Mesodermal cell (in vitro differentiated cells): Measurements from ENCODE around the gene CXCL1.

ENCODE experiments used
- H3K27ac ChIP-seq: 2 replicates; pipeline ENCODE4 v1.7.0; 2013; ENCODE audit warnings: mild to moderate bottlenecking, low read depth, low read length, moderate library complexity; ENCODE audit not compliant: severe bottlenecking
- H3K36me3 ChIP-seq: 2 replicates; pipeline ENCODE4 v1.7.1; 2013; ENCODE audit warnings: mild to moderate bottlenecking, low read length, moderate library complexity; ENCODE audit not compliant: control insufficient read depth, insufficient read depth
- H3K4me1 ChIP-seq: one replicate; pipeline ENCODE4 v1.7.1; 2013; ENCODE audit warnings: mild to moderate bottlenecking, low read length; ENCODE audit not compliant: insufficient read depth, control insufficient read depth, poor library complexity, severe bottlenecking
- H3K4me3 ChIP-seq: 2 replicates; pipeline ENCODE4 v1.7.0; 2013; ENCODE audit warnings: low read length, control low read depth, mild to moderate bottlenecking; ENCODE audit not compliant: insufficient read depth, poor library complexity, severe bottlenecking; ENCODE audit errors: extremely low read depth
- H3K9me3 ChIP-seq: 2 replicates; pipeline ENCODE4 v1.7.1; 2013; ENCODE audit warnings: mild to moderate bottlenecking, low read length, moderate library complexity; ENCODE audit not compliant: control insufficient read depth
- WGBS, 2 experiments: methylation state at CpG; one replicate each; pipeline ENCODE4 v1.1.5; 2013; ENCODE audit warnings: missing lambda C conversion rate in 2 of 2; ENCODE audit not compliant: insufficient coverage in 2 of 2; 5-methylcytosine and 5-hydroxymethylcytosine counted together

Gene CXCL1

GRCh38 chr4:73853246-73853704, 15.9 kb upstream of the CXCL1 start, which contains the start of gene PF4V1:
TSS of gene PF4V1 (plus strand) at chr4:73853296. CDS start at chr4:73853363, 67 bp downstream.
- Histone ChIP-seq H3K36me3 (no peaks in the 10 kb centered on the region), H3K27ac (no peak within 1 kb of the TSS), H3K4me3 (no peak within 1 kb of the TSS), H3K9me3 (no peaks in the 10 kb centered on the region), H3K4me1 (no peaks in the 10 kb centered on the region)
- WGBS, 2 experiments = 90 to 95% methylated on average over 19 to 21 of the region's 22 CpGs

DNA sequence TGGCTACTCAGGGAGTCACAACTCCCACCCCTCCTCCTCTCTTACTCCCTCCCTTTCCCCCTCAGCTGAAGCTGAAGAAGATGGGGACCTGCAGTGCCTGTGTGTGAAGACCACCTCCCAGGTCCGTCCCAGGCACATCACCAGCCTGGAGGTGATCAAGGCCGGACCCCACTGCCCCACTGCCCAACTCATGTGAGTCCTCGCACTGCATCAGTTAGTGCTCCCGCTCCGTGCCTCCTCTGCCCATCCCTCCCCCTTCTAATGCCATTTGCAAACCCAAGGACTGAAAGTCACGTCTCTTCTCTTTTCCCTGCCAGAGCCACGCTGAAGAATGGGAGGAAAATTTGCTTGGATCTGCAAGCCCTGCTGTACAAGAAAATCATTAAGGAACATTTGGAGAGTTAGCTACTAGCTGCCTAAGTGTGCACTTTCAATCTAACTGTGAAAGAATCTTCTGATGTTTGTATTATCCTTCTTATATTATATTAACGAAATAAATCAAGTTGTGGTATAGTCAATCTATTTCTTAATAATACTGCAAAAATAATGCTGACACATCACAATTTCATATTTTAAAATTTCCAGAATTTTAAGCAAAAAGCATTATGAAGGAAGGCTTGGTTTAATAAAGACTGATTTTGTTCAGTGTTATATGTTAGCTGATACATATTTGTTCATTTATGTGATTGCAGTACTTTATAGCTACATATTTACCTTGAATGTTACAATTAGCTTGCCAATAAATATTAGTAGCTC, 15.3 kb upstream of the CXCL1 start:
- 80 to 100% methylated on average over 2 to 3 of the region's 8 CpGs for WGBS, 2 experiments
- Histone ChIP-seq H3K9me3 (no peaks in the 10 kb centered on the region), H3K27ac (no peak overlapping the region), H3K4me1 (no peaks in the 10 kb centered on the region), H3K4me3 (no peak overlapping the region), H3K36me3 (no peaks in the 10 kb centered on the region)

GRCh38 chr4:73855406-73855805, 13.8 kb upstream of the CXCL1 start:
- 80% methylated on average over 1 of the region's 4 CpGs; no CpG with 5 or more reads in 1 of the 2 experiments for WGBS, 2 experiments
- H3K36me3 ChIP-seq = no peaks in the 10 kb centered on the region
- H3K9me3 ChIP-seq = no peaks in the 10 kb centered on the region
- no peak overlapping the region for H3K4me3 ChIP-seq
- H3K4me1 ChIP-seq = peaks cover 8% of the 10 kb centered on the region
- no peak overlapping the region for H3K27ac ChIP-seq

DNA sequence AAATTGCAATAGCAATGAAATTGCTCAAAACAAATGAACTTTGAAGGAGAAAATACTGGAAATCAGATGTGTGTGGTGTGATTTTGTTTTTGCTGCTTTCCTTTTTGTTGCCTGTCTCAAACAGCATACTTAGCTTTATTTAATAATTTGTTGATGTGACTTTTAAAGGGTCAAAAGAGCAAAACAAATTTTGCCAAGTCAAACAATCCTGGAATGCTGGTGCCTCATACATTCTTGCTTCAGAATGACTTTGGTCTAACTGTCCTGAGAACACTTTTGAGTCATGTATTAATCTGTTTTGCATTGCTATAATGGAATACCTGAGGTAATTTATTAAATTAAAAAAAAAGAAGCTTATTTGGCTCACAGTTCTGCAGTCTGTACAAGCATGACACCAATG, 12.7 kb upstream of the CXCL1 start:
- Histone ChIP-seq H3K27ac (no peak overlapping the region), H3K36me3 (no peaks in the 10 kb centered on the region)

GRCh38 chr4:73859614-73860088, 9.5 kb upstream of the CXCL1 start:
- Histone ChIP-seq H3K9me3 (no peaks in the 10 kb centered on the region), H3K4me3 (no peak overlapping the region), H3K36me3 (no peaks in the 10 kb centered on the region), H3K4me1 (peaks cover 9% of the 10 kb centered on the region), H3K27ac (peak overlapping the region; percentile 42)

More for the DNA sequence above, 12.7 kb upstream of the CXCL1 start:
- H3K4me3 ChIP-seq = no peak overlapping the region
- no peaks in the 10 kb centered on the region for H3K9me3 ChIP-seq
- peaks cover 9% of the 10 kb centered on the region for H3K4me1 ChIP-seq

GRCh38 chr4:73860181-73860580, 9.0 kb upstream of the CXCL1 start:
- WGBS, 2 experiments = no CpG with 5 or more reads among the region's 4 CpGs
- H3K9me3 ChIP-seq = no peaks in the 10 kb centered on the region
- no peak overlapping the region for H3K27ac ChIP-seq
- H3K4me1 ChIP-seq = peaks cover 9% of the 10 kb centered on the region
- no peak overlapping the region for H3K4me3 ChIP-seq
- no peaks in the 10 kb centered on the region for H3K36me3 ChIP-seq

- H3K4me3 ChIP-seq = no peak overlapping the region
- H3K9me3 ChIP-seq = no peaks in the 10 kb centered on the region
- H3K36me3 ChIP-seq = no peaks in the 10 kb centered on the region
- peaks cover 9% of the 10 kb centered on the region for H3K4me1 ChIP-seq
- no peak overlapping the region for H3K27ac ChIP-seq
- no CpG with 5 or more reads among the region's 3 CpGs for WGBS, 2 experiments
Measured at GRCh38 chr4:73860917-73861316, 8.3 kb upstream of the CXCL1 start.

- Histone ChIP-seq H3K36me3 (no peaks in the 10 kb centered on the region), H3K27ac (no peak overlapping the region), H3K4me1 (peaks cover 9% of the 10 kb centered on the region), H3K9me3 (no peaks in the 10 kb centered on the region), H3K4me3 (no peak overlapping the region)
- WGBS, 2 experiments = no CpG with 5 or more reads among the region's 1 CpG
Measured at GRCh38 chr4:73862322-73862721, 6.9 kb upstream of the CXCL1 start.

GRCh38 chr4:73864365-73864764, 4.8 kb upstream of the CXCL1 start:
- no peak overlapping the region for H3K27ac ChIP-seq
- peaks cover 15% of the 10 kb centered on the region for H3K4me1 ChIP-seq
- H3K36me3 ChIP-seq = no peaks in the 10 kb centered on the region
- H3K4me3 ChIP-seq = no peak overlapping the region
- WGBS, 2 experiments = 61 to 85% methylated on average over 2 of the region's 2 CpGs
- no peaks in the 10 kb centered on the region for H3K9me3 ChIP-seq

- Histone ChIP-seq H3K36me3 (no peaks in the 10 kb centered on the region), H3K27ac (no peak overlapping the region), H3K9me3 (no peaks in the 10 kb centered on the region), H3K4me1 (peaks cover 13% of the 10 kb centered on the region), H3K4me3 (no peak overlapping the region)
- WGBS, 2 experiments = 85 to 88% methylated on average over 2 to 4 of the region's 8 CpGs
Measured at GRCh38 chr4:73864961-73865360, 4.2 kb upstream of the CXCL1 start.

- Histone ChIP-seq H3K9me3 (no peaks in the 10 kb centered on the region), H3K4me3 (no peak overlapping the region), H3K27ac (no peak overlapping the region), H3K4me1 (peaks cover 8% of the 10 kb centered on the region), H3K36me3 (no peaks in the 10 kb centered on the region)
- WGBS, 2 experiments = 88 to 92% methylated on average over 2 to 3 of the region's 5 CpGs
Measured at GRCh38 chr4:73865431-73866096, 3.6 kb upstream of the CXCL1 start.
